A673 (cell line): ENCODE data around the gene DGCR8.

Experiments
- EZH2 ChIP-seq: fragments of 200-600 bp; sonication (generic); IDR thresholded peaks from 2 replicates; pipeline ENCODE4 v1.6.1; 2017; ENCODE audit warnings: borderline replicate concordance, low read depth, mild to moderate bottlenecking, mixed read lengths, antibody characterized with exemption, low read length; ENCODE audit not compliant: poor library complexity, severe bottlenecking
- TF ChIP-seq, protein P1 (sequence below): fragments of 300-800, 200-600 bp; sonication (generic); conservative IDR thresholded peaks from 2 replicates; pipeline ENCODE4 v1.5.1; 2017; ENCODE audit warnings: low read depth, mild to moderate bottlenecking, antibody characterized with exemption, low read length, moderate library complexity, mixed read lengths

DNA sequence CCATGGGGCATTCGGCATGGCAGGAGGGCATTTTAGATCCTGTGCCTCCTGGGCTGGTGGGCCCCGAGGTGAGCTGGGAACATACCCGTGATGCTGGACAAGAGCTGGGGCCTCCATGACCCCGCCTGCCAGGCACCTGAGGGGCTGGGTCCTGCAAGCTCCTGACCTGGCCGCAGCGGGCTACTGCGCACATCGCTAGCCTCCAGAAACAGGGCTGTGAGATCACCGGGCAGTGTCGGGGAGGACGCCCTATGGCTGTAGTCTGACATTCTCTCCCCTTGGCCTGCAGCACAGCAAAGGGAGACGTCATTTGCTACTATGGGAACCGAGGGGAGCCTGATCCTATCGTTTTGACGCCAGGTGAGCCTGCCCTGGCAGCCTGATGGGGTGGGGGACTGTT, 24.4 kb upstream of the DGCR8 start:
- TF ChIP-seq, protein P1, sequence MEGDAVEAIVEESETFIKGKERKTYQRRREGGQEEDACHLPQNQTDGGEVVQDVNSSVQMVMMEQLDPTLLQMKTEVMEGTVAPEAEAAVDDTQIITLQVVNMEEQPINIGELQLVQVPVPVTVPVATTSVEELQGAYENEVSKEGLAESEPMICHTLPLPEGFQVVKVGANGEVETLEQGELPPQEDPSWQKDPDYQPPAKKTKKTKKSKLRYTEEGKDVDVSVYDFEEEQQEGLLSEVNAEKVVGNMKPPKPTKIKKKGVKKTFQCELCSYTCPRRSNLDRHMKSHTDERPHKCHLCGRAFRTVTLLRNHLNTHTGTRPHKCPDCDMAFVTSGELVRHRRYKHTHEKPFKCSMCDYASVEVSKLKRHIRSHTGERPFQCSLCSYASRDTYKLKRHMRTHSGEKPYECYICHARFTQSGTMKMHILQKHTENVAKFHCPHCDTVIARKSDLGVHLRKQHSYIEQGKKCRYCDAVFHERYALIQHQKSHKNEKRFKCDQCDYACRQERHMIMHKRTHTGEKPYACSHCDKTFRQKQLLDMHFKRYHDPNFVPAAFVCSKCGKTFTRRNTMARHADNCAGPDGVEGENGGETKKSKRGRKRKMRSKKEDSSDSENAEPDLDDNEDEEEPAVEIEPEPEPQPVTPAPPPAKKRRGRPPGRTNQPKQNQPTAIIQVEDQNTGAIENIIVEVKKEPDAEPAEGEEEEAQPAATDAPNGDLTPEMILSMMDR, result no peak
- TF ChIP-seq EZH2, result no peak
